HEK293 (cell line): ENCODE measurements around the gene IMMP2L.
A peak's percentile ranks its signal among the peaks of the same experiment; 100 is the strongest.

Experiments
- CTCF ChIA-PET: fragments of 350-600 bp; formaldehyde crosslinking; extraction: SDS; loops from one replicate; lab custom pipeline; 2021; ENCODE audit warnings: antibody characterized with exemption; lab: Yijun Ruan, JAX
- POLR2A ChIA-PET: fragments of 300-600 bp; formaldehyde crosslinking; extraction: SDS; loops from one replicate; lab custom pipeline; 2020; ENCODE audit warnings: antibody characterized with exemption, inconsistent platforms; lab: Yijun Ruan, JAX
- H3K27ac ChIP-seq: fragments of 200-500 bp; sonication (Bioruptor generic); 2 replicates; pipeline ENCODE4 v1.5.1; 2014; ENCODE audit warnings: low read depth, low read length, control low read depth, inconsistent platforms; ENCODE audit errors: extremely low read depth
- H3K36me3 ChIP-seq, 2 experiments: fragments of 200-500 bp in 1 of 2; sonication (Bioruptor generic) in 1 of 2; 1 replicate in 1 of 2; 2 replicates in 1 of 2; pipeline ENCODE4 v1.5.1; 2014 to 2017; ENCODE audit warnings: inconsistent platforms in 2 of 2, low read length in 2 of 2; ENCODE audit not compliant: control insufficient read depth in 2 of 2, insufficient read depth in 1 of 2
- H3K4me1 ChIP-seq: fragments of 200-500 bp; sonication (Bioruptor generic); 2 replicates; pipeline ENCODE4 v1.5.1; 2014; ENCODE audit warnings: mild to moderate bottlenecking, low read length, inconsistent platforms; ENCODE audit not compliant: control insufficient read depth, insufficient read depth
- H3K4me3 ChIP-seq: 2 replicates; pipeline ENCODE4 v1.5.1; 2011; ENCODE audit warnings: low read depth, mild to moderate bottlenecking, control low read depth, low read length, moderate library complexity
- H3K9me3 ChIP-seq: fragments of 200-500 bp; sonication (Bioruptor generic); 2 replicates; pipeline ENCODE4 v1.5.1; 2014; ENCODE audit warnings: low read depth, low read length, inconsistent platforms; ENCODE audit not compliant: control insufficient read depth, insufficient read depth
- FEZF1 ChIP-seq: fragments of 450-650 bp; formaldehyde crosslinking; IDR thresholded peaks from 2 replicates; pipeline ENCODE4 v1.5.1; 2016; ENCODE audit warnings: missing biosample characterization, missing genetic modification characterization
- GLIS2 ChIP-seq: fragments of 450-650 bp; formaldehyde crosslinking; IDR thresholded peaks from 2 replicates; pipeline ENCODE4 v1.5.1; 2016; ENCODE audit warnings: missing biosample characterization, missing genetic modification characterization
- KLF7 ChIP-seq: fragments of 450-650 bp; formaldehyde crosslinking; IDR thresholded peaks from 2 replicates; pipeline ENCODE4 v1.5.1; 2016; ENCODE audit warnings: missing biosample characterization, missing genetic modification characterization, borderline replicate concordance
- OSR2 ChIP-seq: fragments of 450-650 bp; formaldehyde crosslinking; IDR thresholded peaks from 2 replicates; pipeline ENCODE4 v1.5.1; 2016; ENCODE audit warnings: missing biosample characterization, missing genetic modification characterization
- PRDM6 ChIP-seq: fragments of 450-650 bp; formaldehyde crosslinking; IDR thresholded peaks from 2 replicates; pipeline ENCODE4 v1.5.1; 2017; ENCODE audit warnings: missing biosample characterization, missing genetic modification characterization
- TCF7L2 ChIP-seq: IDR thresholded peaks from 2 replicates; pipeline ENCODE4 v1.6.1; 2011; ENCODE audit warnings: low read depth, mild to moderate bottlenecking, inconsistent platforms, low read length, moderate library complexity, borderline replicate concordance
- ZNF274 ChIP-seq, 2 experiments: fragments of 200-500 bp in 1 of 2; fragments of 450-650 bp in 1 of 2; sonication (Bioruptor generic) in 1 of 2; formaldehyde crosslinking in 1 of 2; IDR thresholded peaks; 2 replicates each; pipeline versions ENCODE4 v1.5.1 to v1.6.1; 2014 to 2016; ENCODE audit warnings: borderline replicate concordance in 1 of 2, inconsistent platforms in 1 of 2, low read length in 1 of 2, missing biosample characterization in 1 of 2, missing genetic modification characterization in 1 of 2
- ZNF350 ChIP-seq: fragments of 450-650 bp; formaldehyde crosslinking; IDR thresholded peaks from 2 replicates; pipeline ENCODE4 v1.5.0; 2017; ENCODE audit warnings: missing biosample characterization, mild to moderate bottlenecking, missing genetic modification characterization
- ZNF530 ChIP-seq: fragments of 450-650 bp; formaldehyde crosslinking; IDR thresholded peaks from 2 replicates; pipeline ENCODE4 v1.5.1; 2016; ENCODE audit warnings: low read depth, missing biosample characterization, missing genetic modification characterization
- ZNF600 ChIP-seq: fragments of 450-650 bp; formaldehyde crosslinking; IDR thresholded peaks from 2 replicates; pipeline ENCODE4 v1.5.1; 2016; ENCODE audit warnings: missing biosample characterization, missing genetic modification characterization
- ZNF629 ChIP-seq: fragments of 450-650 bp; formaldehyde crosslinking; IDR thresholded peaks from 2 replicates; pipeline ENCODE4 v1.5.1; 2017; ENCODE audit warnings: missing biosample characterization, missing genetic modification characterization
- ZXDB ChIP-seq: fragments of 450-650 bp; formaldehyde crosslinking; IDR thresholded peaks from 2 replicates; pipeline ENCODE4 v1.5.1; 2016; ENCODE audit warnings: missing biosample characterization, missing genetic modification characterization
- TF ChIP-seq, protein P1 (sequence below): fragments of 450-650 bp; formaldehyde crosslinking; IDR thresholded peaks from 2 replicates; pipeline ENCODE4 v1.5.1; 2016; ENCODE audit warnings: missing biosample characterization, missing genetic modification characterization
- TF ChIP-seq, protein P2 (sequence below): fragments of 450-650 bp; formaldehyde crosslinking; IDR thresholded peaks from 2 replicates; pipeline ENCODE4 v1.5.1; 2016; ENCODE audit warnings: missing biosample characterization, missing genetic modification characterization

IMMP2L gene

DNA sequence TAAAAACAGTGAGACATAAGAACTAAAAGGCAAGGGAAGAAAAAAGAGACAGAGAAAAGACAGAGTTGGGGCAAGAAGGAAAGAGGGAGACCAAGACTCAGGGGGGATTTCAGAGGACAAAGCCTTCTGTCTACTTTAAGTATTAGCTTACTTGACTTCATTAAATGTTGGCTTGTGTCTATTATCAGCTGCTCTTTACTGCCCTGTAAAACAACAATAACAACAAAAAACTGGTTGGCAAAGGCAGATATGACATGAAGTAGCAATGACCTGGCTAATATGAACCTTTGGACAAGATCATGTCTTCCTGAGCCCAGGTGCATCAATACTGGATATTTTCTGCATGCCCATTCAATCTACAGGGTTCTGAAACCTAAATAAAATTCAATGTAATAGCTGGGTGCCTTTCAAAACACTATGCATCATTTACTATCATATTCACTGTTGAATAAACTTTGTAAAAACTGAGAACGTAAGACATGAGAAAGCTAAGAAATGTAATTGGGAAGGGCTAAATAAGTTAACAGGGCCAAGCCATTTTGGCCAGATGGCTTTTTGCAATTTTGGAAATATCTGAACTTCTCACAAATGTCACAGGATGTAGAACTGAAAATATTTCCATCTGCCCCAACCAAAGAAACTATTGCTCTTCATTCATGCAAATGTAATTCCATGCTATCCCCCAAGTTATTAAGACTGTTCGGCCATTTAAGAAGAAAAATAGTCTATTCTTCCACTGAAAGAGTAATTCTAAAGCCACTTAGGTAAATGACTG is 422.0 kb downstream of the IMMP2L start (continued):
- TF ChIP-seq, protein P1, sequence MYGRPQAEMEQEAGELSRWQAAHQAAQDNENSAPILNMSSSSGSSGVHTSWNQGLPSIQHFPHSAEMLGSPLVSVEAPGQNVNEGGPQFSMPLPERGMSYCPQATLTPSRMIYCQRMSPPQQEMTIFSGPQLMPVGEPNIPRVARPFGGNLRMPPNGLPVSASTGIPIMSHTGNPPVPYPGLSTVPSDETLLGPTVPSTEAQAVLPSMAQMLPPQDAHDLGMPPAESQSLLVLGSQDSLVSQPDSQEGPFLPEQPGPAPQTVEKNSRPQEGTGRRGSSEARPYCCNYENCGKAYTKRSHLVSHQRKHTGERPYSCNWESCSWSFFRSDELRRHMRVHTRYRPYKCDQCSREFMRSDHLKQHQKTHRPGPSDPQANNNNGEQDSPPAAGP (tag by site-specific recombination): no peak
- no peak for TF ChIP-seq GLIS2 (tag by site-specific recombination)

DNA sequence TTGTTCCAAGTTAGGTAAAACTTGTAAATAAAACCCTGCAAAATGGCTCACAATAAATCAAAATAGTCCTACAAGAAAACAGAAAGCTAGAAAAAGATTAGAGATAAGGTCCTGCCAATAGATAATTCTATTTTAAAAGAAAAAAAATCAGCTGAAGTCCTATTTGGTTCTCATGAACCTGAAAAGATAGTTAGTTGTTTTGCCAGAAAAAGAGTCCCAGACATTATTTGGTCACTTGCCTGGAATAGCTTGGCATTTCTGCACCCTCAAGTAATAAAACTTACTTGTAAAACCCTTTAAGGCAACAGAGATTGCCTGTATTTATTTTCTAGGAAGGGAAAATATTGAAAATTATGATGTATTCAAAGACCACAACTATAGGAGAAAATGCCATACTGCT is 423.7 kb downstream of the IMMP2L start:
- 0 out of 2 replicates have a peak, but pooled peaks have one; percentile 1 for TF ChIP-seq ZXDB (tag by site-specific recombination)
- TF ChIP-seq, protein P2, sequence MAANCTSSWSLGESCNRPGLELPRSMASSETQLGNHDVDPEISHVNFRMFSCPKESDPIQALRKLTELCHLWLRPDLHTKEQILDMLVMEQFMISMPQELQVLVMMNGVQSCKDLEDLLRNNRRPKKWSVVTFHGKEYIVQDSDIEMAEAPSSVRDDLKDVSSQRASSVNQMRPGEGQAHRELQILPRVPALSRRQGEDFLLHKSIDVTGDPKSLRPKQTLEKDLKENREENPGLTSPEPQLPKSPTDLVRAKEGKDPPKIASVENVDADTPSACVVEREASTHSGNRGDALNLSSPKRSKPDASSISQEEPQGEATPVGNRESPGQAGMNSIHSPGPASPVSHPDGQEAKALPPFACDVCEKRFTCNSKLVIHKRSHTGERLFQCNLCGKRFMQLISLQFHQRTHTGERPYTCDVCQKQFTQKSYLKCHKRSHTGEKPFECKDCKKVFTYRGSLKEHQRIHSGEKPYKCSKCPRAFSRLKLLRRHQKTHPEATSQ (tag by site-specific recombination): no peak
- Histone ChIP-seq H3K36me3 (no peaks in the 10 kb centered on the region), H3K9me3 (no peaks in the 10 kb centered on the region), H3K4me1 (peaks cover 3% of the 10 kb centered on the region; the same call in 1 of the 2 replicates), H3K4me3 (no peak overlapping the region), H3K27ac (no peak overlapping the region)
- POLR2A ChIA-PET: no interaction called here
- CTCF ChIA-PET: no interaction called here

- no peaks in the 10 kb centered on the region for H3K9me3 ChIP-seq
- TF ChIP-seq ZXDB (tag by site-specific recombination) (peak; percentile 45; the same call in 1 of the 2 replicates), KLF7 (tag by site-specific recombination) (no peak), ZNF274 (IDR thresholded peaks at IDR 0.05; ENCODE audit: low read length) (no peak), ZNF274 (tag by site-specific recombination; IDR thresholded peaks at IDR 0.05; ENCODE audit: borderline replicate concordance) (no peak), FEZF1 (peak; percentile 75), ZNF350 (tag by site-specific recombination) (no peak), ZNF629 (tag by site-specific recombination) (peak; percentile 52), ZNF530 (tag by site-specific recombination) (no peak), OSR2 (tag by site-specific recombination) (peak; percentile 49; the same call in 1 of the 2 replicates), PRDM6 (tag by site-specific recombination) (peak; percentile 76), TCF7L2 (peak; percentile 28; the same call in 1 of the 2 replicates), ZNF600 (tag by site-specific recombination) (no peak)
- TF ChIP-seq, protein P1 (tag by site-specific recombination): no peak
- H3K4me1 ChIP-seq: peaks cover 7% of the 10 kb centered on the region
- no peaks in the 10 kb centered on the region for H3K36me3 ChIP-seq
- H3K27ac ChIP-seq: no peak overlapping the region
- H3K4me3 ChIP-seq: no peak overlapping the region
- POLR2A ChIA-PET: no interaction called here
- CTCF ChIA-PET: no interaction called here
Measured at GRCh38 chr7:111138193-111138569, 424.1 kb downstream of the IMMP2L start.
